Stimulated activated CD4-positive, alpha-beta T cell treated with anti-CD3 and anti-CD28 coated beads, Interleukin-4, amount 100 ng/mL, for 1 hour (primary cell): Measurements from ENCODE around the gene PAX7.
"Not testable (repeated sequence)": the region's sequence is repeated elsewhere in the genome, so short reads cannot be mapped to it uniquely, and the experiment has no call there.

ENCODE experiments used
- DNase-seq: peaks from one replicate; pipeline ENCODE4 v3.0.0-alpha.2; 2020

PAX7 gene

DNA sequence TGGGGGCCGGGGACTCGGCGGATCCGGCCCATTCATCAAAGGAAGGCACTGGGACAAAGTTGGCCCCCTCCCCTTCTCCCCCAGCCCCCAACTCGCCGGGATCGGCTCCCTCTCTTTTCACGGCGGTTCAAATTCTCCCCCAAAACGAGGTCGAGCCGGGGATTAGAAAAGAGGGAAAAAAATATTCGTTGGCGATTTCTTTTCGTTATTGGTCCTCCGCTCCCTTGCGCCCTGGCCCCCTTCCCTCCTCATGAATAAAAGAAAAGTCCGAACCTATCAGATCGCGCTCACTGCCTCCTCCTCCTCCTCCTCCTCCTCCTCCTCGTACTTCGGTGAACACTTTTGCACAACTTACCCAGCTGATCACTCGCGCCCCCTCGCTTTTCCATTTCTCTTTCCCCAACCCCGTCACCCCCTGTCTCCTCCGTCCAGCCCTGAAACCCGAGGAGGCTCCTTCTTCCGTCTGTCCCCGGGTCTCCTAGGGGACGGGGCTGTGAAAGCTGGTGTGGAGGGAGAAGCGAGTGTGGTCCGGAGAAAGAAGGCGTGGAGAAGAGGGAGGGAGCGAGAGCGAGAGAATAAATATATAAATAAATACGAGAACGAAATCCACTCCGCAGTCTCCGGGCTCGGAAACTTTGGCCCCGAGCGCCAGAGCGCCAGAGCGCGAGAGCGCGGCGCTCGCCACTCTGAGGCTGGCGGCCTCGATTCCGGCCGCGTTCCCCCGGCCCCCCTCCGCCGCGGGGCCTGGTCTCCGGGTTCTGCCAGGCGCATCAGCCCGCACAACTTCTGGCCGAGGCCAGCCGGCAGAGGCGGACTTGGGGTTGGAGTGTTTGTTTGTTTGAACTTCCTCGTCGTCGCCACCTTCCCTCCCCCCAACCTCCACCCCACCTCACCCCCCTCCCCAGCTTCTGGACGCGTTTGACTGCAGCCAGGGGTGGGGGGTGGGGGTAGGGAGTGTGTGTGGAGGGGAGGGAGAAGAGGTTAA lies at the start of gene PAX7:
TSS of gene PAX7 (plus strand) at position 336 of the 985 bp plus-strand sequence. CDS start 758 bp downstream, outside the sequence.
- no peak for DNase-seq

DNA sequence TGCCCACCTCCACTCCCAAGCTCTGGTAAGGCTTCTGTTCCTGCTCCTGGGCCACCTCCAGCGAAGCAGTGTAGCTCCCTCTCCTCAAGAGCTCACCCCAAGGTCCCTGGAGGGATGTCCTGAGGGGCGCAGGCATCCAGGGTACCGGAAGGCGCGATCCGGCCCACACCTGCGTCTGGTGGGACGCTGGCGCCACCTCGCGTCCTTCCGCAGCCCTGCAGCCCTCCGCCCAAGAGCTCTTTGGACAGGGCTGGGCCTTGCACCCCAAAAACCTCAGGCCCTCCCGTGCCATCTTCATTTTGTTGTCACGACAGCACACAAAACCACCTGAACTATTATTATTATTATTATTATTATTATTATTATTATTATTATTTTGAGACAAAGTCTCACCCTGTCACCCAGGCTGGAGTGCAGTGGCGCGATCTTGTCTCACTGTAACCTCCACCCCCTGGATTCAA lies 49.2 kb upstream of the PAX7 start:
- peak; percentile 33 for DNase-seq

DNA sequence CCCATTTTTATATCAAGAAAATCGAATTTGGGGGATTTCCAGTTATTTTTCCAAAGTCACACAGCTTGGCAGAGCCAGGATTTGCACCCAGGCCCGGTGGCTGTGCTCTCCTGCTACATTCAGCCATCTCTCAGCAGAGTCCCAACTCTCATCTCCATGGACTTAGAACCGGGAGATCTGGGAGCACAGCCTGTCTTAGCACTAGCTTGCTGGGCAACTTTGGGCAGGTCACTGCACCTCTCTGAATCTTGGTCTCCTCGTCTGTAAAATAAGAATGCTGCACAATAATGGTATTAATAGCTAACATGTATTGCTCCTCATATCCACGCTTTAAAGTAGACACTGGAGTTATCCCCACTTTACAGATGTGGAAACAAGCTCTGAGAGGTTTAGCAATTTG lies 47.8 kb upstream of the PAX7 start:
- no peak for DNase-seq

DNA sequence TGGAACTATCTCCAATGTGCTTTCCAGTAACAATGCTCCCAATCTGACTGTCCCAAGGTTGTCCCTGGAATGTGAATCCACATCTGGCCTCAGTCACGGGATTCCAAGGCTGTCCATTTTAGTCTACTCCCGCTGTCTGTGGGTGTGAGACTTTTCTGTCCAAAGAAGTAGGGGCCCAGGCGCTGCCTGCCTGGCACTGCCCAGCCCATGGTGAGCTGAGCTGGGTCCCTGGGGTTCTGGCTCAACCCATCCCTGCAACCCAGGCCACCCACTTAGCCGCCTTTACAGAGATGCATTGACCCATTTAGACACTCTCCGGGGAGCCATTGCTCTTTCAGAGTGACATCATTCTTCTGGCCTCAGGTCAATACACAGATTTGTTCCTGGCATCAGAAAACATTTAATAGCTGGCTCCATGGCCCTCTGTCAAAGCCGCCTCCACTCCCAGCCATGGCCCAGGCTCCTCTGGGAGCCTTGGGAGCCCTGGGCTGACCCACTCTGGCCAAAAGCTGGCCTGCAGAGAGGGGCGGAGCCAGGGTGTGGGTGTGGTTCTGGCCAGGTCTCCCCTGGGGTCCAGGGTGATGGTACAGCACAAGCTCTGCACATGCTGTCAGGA lies 47.2 kb upstream of the PAX7 start:
- DNase-seq, result no peak

DNA sequence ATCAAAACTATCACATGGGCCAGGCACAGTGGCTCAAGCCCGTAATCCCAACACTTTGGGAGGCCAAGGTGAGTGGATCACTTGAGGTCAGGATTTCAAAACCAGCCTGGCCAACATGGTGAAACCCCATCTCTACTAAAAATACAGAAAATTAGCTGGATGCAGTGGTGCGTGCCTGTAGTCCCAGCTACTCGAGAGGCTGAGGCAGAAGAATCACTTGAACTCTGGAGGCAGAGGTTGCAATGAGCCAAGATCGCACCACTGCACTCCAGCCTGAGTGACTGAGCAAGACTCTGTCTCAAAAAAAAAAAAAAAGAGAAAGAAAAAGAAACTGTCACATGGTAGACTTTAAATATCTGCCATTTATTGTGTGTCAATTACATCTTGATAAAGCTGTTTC lies 44.6 kb upstream of the PAX7 start:
- not testable (repeated sequence) for DNase-seq

DNA sequence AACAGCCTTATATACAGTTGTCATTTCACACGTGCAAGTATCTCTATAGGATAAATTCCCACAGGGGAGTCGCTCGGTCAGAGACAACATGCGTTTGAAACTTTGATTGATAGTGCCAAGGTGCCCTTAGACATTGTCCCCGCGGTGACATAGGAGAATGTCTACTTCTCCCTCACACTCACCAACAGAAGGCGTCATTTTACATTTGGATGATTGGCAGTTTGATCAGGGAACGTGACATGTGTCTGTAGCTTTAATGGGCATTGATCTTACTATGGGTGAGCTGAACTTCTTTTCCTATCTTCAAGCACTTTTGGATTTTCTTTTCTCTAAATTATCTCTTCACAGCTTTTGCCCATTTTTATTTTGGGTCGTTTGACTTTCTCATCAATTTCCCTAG lies 42.6 kb upstream of the PAX7 start:
- DNase-seq, result no peak

DNA sequence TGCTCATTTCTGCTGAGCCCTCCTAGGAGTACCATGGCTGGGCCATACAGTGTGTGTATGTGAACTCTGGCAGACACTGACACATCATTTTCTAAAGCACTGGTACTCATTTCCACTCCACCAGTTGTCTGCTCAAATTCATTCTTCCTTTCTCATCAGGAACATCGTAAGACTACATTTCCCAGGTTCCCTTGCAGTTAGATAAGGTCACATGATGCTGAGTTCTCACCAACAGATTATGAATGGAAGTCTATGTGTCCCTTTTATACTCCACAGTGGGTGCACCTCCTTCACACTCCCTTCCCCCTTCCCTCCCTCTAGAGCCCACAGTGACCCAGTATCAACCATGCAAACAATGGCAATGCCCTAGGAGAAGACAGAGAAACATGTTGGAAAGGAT lies 38.3 kb upstream of the PAX7 start:
- DNase-seq, result no peak

DNA sequence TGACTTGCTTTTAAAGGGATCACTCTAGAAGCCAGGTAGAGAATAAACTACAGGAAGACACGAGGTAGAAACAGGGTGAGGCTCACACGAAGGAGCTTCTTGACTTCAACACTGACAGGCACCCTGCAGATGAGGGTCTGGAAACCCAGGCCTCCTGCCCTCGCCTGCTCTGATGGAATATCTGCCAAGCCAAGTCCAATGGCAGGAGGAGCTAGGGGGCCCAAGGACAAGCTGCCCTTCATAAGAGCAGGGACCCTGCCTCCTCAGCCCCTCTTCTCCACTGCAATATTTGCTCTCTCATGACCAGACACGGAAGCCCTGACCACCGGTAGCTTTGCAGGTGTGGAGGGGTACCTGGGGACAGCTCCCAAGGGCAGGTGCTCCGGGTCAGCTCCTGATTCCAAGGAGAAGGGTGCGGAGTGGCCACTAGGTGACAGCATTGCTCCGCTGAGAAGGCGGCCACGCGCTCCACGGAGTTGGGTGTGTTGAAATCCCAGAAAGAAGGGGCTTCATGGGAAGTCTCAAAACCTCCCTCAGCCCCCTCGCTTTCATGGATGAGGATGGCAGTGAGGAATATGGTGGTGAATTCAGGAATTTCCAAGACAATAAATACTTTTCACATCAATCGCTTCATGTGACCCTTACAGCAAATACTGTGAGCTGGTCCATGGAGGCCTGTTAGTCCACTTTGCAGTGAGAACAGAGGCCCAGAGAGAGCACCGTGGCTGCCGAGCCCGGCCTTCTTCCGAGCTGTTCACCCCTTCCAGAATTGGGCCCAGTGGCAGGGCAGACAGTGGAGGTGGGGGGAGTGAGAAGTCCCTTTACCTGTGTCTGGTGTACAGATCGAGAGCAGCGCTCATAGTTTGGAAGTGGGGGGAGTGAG lies 33.2 kb upstream of the PAX7 start:
- peak; percentile 59 for DNase-seq

DNA sequence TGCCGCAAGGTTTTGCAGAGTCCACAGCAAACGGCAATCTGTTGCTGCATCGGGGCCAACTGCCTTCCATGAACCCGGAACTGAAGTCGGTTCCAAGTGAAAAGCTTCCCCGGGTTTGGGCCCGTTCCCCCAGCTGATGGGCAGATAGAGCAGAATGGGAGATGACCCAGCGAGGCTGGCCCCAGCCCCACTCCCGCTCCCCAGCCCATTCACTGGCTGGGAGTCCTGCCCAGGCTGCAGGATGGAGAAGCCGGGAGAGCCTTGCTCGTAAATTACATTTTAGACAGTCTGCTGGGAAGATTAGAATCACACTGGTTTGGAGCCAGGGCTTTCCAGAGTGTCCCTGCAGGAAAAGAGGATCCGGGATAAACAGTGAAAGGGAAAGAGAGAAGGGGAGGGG lies 31.6 kb upstream of the PAX7 start:
- DNase-seq, result no peak

DNA sequence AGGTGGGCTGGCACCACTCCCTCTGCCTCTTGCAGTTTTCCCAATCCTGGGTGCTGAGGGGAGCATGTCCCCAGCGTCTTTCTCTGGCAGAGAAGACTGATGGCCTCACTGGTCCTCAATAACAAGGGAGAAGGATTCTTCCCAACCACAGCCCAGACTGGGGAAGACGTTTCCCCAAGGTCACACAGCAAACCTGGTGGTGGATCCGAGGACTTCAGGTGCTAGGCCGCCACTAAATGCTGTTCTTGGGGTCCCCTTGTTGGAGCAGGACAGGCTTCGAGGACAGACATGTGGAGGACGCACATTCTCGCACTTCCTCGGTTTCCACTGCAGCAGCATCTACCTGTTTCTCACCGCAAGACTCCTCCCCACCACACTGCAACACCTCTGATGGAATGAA lies 30.9 kb upstream of the PAX7 start:
- DNase-seq, result no peak

DNA sequence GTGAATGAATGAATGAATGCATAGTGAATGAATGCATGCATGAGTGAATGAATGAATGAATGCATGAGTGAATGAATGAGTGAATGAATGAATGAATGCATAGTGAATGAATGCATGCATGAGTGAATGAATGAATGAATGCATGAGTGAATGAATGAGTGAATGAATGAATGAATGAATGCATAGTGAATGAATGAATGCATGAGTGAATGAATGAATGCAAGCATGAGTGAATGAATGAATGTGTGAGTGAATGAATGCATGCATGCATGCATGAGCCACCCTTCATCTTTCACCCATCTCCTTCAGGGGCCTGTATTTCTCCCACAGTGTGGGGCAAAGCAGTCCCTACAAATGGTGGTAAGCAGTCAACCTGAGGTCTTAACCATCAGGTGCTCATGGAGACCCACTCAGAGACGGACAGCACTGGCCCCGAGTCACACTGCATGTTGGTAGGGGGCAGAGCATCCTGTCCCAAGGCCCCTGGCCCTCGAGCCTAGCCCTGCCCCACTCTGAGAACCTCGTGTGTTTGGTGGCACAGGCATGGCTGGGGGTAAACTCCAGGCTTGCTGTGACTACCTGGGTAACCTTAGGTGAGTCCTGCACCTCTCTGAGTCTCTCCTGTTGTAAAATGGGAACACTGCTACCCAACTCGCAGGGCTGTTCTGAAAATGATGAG lies 28.0 kb upstream of the PAX7 start:
- DNase-seq, result no peak

DNA sequence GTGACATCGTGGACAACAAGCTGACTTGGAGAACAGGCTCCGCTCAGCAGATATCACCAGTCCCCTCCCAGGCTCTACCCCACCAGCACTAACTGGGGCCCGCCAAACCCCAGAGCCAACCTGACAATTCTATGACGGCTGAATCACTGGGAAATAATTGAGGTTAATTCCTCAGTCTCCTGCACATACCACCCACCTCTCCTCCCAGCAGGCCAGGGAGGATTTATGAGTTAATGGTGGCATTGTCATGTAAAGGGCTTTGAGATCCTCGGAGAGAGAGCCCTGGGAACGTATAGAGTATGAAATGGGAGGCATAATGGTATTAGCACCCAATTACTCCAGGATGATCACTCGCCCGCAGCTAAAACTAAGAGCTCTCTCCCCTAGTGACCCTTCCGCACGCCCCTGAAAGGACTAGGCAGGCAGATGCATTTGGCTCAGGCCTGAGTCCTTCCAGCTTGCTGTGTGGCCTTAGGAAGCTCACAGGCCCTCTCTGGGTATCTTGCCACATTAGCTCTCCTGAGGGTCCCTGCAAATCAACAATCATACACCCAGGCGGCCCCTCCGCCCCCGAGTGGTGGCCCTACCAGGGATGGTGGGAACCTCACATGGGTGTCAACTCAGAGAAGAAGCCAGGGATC lies 27.3 kb upstream of the PAX7 start:
- no peak for DNase-seq

DNA sequence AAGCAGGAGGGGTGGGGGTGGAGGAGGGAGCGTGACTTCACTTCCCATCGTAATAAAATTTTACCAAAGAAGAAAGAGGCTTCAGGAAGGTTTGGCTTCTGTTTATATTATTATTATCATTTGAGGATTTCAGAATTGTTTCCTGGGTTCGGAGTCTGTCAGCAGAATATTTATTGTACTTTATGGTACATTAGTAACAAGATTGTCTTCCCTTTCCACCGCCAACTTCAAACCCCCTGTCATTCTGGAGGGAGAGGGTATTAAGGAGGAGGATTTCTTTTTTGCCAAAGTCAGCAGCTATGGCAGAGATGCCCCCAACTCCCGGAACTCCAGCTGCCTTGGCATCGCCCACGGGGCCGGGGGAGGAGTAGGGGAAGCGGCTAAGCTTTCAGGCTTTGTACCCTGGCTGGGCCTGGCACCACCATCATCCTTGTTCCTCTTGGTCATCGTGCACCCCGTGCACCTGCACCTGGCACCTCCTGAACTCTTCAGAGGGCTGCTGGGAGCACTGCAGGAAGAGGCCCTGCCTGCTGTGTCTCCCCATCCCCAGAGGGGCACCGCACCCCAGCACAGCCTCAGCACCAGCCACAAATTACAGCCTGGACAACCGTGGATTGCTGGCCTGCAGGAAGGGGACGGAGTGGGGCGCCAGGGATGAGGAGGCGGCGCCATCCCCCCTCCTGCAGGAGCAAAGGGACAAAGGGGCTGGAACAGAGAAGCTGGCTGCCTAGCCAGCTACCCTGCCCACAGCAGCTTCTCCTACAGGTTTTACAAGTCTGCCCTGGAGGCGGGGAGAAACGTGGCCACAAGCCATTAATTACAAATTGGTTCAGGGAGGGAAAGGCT lies 24.0 kb upstream of the PAX7 start:
- DNase-seq, result no peak

DNA sequence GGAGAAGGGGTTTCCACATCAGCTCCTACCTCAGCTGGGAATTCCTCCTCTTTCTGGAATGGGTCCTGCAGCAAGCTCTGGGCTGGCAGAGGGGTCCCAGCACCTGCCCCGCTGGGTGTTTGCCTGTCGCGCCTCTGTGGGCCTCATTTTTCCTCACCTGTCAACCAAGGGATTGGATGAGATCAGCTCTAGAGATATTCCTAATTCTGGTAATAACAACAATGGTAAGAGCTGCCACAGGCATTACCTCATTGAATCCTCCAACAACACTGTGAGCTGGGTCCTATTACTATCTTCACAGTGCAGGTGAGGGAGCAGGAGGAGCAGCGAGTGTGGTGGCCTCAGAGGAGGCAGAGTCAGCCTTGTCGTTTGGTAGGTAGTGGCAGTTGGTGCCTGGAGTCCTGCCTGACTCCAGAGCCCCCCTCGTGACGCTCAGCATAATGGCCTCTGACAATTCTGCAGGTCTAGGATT lies 23.3 kb upstream of the PAX7 start:
- no peak for DNase-seq

DNA sequence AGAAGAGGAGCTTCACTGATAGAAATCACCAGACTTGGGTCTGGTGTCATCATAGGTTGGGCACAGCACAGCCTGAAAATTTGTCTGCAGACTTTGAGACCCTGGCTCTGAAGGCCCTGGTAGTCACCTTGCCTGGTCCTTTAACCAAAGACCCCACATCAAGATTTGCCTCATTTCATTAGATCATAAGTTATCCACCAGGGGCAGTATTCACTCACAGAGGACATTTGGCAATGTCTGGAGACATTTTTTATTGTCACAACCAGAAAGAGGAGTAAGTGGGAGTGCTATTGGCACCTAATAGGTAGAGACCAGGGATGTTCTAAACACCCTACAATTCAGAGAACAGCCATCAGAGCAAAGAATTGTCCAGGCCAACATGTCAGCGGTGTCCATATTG lies 22.1 kb upstream of the PAX7 start:
- DNase-seq, result no peak

DNA sequence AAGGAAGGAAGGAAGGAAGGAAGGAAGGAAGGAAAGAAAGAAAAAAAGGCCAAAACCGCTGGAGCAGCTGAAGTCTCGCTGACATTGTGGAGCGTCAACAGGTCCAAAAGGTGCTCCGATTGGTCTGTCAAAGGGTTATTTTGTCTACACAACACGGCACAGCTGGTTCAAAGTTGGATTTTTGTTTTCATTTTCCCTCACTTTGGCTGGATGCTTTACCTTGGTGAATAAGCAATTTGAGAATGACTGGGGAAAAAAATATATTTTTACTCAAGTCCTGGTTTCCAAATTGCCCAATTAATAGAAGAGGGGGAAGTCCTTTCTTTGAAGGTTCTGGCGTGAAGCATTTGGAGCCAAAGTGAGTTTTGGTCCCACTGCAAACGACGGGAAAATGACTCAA lies 19.3 kb upstream of the PAX7 start:
- no peak for DNase-seq

DNA sequence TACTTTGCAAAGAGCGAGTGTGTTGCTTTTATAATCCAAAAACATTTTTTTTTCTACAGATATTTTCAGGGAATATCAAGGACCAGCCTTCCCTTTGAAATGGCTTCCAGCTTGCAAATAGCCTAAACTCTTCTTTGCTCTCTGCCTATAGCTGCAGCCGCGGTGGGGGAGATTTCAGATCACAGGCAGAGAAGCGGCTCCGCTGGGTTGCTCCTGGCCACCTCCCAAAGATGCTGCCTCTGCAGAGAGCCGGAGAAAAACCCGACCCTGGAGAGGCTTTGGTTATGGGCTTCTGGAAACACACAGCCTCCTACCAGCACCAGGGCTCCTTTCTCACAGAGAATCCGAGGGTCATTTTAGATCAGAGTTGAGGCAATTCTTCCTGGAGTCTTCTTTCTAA lies 18.6 kb upstream of the PAX7 start:
- no peak for DNase-seq

DNA sequence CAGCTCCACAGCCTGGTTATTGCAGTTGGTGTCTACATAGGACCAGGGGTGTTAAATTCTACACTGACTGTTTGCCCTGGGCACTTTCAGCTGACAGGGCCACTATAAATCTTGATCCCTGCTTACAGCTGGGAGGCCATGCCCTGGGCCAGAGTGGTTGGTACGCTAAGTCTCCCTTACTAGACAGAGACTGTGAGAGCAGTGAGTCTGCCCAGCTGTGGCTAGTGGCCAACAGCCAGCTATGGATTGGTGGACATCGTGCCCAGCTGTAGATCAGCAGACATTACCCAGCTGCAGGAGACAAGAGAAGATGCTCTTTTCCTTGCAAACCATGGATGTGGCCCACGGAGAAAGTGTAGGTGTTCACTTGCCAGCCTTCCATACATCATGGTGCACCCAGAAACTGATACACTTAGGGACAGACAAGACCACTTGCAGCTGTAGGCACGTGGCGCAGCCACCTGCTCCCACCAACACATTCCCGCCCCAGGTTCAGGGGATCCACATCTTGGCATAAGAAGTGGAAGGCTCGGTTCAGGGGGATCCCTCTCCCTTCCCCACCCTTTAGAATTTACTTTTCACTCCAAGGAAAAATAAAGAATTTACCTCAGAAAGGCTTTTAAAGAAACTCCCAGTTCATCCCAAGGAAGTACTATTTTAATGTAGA lies 16.4 kb upstream of the PAX7 start:
- no peak for DNase-seq

DNA sequence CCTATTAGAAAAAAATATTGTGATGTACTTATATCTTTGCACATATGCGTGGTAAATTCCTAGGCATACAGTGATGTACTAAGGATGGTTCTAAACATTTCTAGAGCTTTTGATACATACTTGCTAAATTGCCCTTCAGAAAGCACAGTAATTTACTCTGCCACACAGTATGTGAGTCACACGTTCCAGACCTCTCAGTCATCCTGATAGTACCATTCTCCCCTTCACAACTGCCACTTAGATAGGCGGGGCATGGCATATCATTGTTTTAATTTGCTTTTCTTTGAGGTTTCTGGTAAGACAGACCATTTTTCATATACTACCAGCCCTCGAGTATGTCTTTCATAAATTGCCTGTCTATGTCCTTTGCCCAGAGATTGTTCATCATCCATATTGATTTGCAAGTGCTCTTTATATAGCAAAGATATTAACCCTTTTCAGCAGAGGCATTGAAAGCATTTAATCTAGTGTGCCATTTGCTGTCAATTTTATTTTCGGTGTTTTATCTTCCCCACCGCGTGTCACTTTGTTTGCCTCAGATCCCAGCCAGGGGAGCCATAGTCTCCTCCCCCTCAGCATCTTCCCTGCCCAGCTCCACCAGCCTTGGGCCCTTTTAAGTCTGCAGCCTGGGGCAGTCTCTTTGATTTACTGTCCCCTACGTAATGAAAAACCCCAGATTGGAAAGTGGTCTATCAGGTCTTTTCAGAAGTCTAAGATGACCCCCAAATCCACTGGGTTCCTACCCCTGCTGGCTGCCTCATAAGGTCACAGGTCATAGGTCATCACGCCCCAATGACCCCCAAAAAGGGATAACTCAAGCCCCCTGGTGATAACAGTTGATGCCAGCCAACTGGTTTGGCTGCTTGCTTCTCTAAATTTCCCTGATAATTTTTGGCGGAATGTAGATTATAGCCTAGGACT lies 11.8 kb upstream of the PAX7 start:
- DNase-seq, result no peak
